Fibroblast of the aortic adventitia (primary cell): Measurements from ENCODE around the gene MRAS. TPM values are rescaled to one million over a fixed set of nuclear protein-coding genes. Genes with fewer than 3 reads are reported as not detected.

Experiments used
- DNase-seq: peaks from one replicate; pipeline ENCODE4 v3.0.0-alpha.2; 2010; ENCODE audit warnings: low read depth
- H3K4me3 ChIP-seq: 2 replicates; pipeline ENCODE4 v1.5.1; 2011; ENCODE audit warnings: low read depth, mild to moderate bottlenecking, control low read depth, low read length, moderate library complexity
- CTCF ChIP-seq: IDR thresholded peaks from 2 replicates; pipeline ENCODE4 v1.5.1; 2011; ENCODE audit warnings: mild to moderate bottlenecking, low read length, control low read depth, inconsistent platforms; ENCODE audit not compliant: insufficient read depth
- total RNA-seq: library from RNA; depleted of rRNA; stranded (reverse); fragments of >200 nt; gene quantifications from 2 replicates; pipeline ENCODE4 v1.2.3, GENCODE V29; 2012; ENCODE audit warnings: low replicate concordance

MRAS gene
- total RNA-seq, 1 donor: 53.3 TPM

GRCh38 chr3:138441742-138442141, 93.4 kb downstream of the MRAS start:
- no peak overlapping the region for H3K4me3 ChIP-seq
- TF ChIP-seq CTCF: no peak
- DNase-seq: peak; percentile 38

GRCh38 chr3:138442433-138442832, 94.1 kb downstream of the MRAS start:
- TF ChIP-seq CTCF: no peak
- H3K4me3 ChIP-seq: no peak overlapping the region
- no peak for DNase-seq

GRCh38 chr3:138443091-138443490, 94.7 kb downstream of the MRAS start:
- no peak for TF ChIP-seq CTCF
- H3K4me3 ChIP-seq: no peak overlapping the region
- no peak for DNase-seq

GRCh38 chr3:138443521-138444503, 95.4 kb downstream of the MRAS start:
- no peak for DNase-seq
- TF ChIP-seq CTCF: no peak

GRCh38 chr3:138445236-138445635, 96.9 kb downstream of the MRAS start:
- TF ChIP-seq CTCF: no peak
- H3K4me3 ChIP-seq: no peak overlapping the region
- DNase-seq: no peak

More at GRCh38 chr3:138443521-138444503, 95.4 kb downstream of the MRAS start:
- no peak overlapping the region for H3K4me3 ChIP-seq

- no peak for TF ChIP-seq CTCF
- no peak overlapping the region for H3K4me3 ChIP-seq
- DNase-seq: no peak
These were observed 97.3 kb downstream of the MRAS start for GRCh38 chr3:138445654-138446053.
